ENCODE results near the gene S1PR3.

- TF ChIP-seq POLR2A (IDR thresholded peaks at IDR 0.05; ENCODE audit: low read length) (no peak), GATA1 (IDR thresholded peaks at IDR 0.05; ENCODE audit: low read depth, low read length) (no peak)
Observed at GRCh38 chr9:89010056-89010455, 18.8 kb downstream of the S1PR3 start.

Data from erythroblast (primary cell).